ENCODE results near the gene NEMP1.

- TF ChIP-seq, protein P1, sequence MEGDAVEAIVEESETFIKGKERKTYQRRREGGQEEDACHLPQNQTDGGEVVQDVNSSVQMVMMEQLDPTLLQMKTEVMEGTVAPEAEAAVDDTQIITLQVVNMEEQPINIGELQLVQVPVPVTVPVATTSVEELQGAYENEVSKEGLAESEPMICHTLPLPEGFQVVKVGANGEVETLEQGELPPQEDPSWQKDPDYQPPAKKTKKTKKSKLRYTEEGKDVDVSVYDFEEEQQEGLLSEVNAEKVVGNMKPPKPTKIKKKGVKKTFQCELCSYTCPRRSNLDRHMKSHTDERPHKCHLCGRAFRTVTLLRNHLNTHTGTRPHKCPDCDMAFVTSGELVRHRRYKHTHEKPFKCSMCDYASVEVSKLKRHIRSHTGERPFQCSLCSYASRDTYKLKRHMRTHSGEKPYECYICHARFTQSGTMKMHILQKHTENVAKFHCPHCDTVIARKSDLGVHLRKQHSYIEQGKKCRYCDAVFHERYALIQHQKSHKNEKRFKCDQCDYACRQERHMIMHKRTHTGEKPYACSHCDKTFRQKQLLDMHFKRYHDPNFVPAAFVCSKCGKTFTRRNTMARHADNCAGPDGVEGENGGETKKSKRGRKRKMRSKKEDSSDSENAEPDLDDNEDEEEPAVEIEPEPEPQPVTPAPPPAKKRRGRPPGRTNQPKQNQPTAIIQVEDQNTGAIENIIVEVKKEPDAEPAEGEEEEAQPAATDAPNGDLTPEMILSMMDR (IDR thresholded peaks at IDR 0.05) = no peak
- no peak for TF ChIP-seq POLR2A (IDR thresholded peaks at IDR 0.05)
Measured at GRCh38 chr12:57079821-57080220, 1.2 kb upstream of the NEMP1 start.

All from right lobe of liver (tissue), 4 donors.